Vagina (tissue), 2 donors: Measurements from ENCODE around the gene PKN2. TPM values are rescaled to one million over a fixed set of nuclear protein-coding genes. Genes with fewer than 3 reads are reported as not detected.

ENCODE experiments used
- DNase-seq, 2 donors: peaks; one replicate each; pipeline ENCODE4 v3.0.0-alpha.2; 2017; ENCODE audit errors: extremely low spot score in 2 of 2
- H3K27ac ChIP-seq: fragments of 200-600 bp; sonication (generic); one replicate; pipeline ENCODE4 v1.5.1; 2019
- H3K27me3 ChIP-seq: fragments of 200-600 bp; sonication (generic); one replicate; pipeline ENCODE4 v1.5.1; 2019
- H3K36me3 ChIP-seq, 2 donors: fragments of 200-600 bp; sonication (generic); one replicate each; pipeline ENCODE4 v1.5.1; 2017 to 2019
- H3K4me1 ChIP-seq: fragments of 200-600 bp; sonication (generic); one replicate; pipeline ENCODE4 v1.5.1; 2019
- H3K4me3 ChIP-seq, 2 donors: fragments of 200-600 bp; sonication (generic); 1 replicate in 1 of 2; 2 replicates in 1 of 2; pipeline ENCODE4 v1.5.1; 2016 to 2019
- H3K9me3 ChIP-seq: fragments of 200-600 bp; sonication (generic); one replicate; pipeline ENCODE4 v1.5.1; 2019
- CTCF ChIP-seq, 3 experiments: fragments of 450-650 bp in 2 of 3; fragments of 200-600 bp in 1 of 3; sonication (generic) in 1 of 3; IDR thresholded peaks; one replicate each; pipeline ENCODE4 v1.5.1; 2017 to 2019; ENCODE audit warnings: antibody characterized with exemption in 3 of 3, mild to moderate bottlenecking in 2 of 3, moderate library complexity in 2 of 3
- POLR2A ChIP-seq, 2 donors: fragments of 450-650 bp; IDR thresholded peaks; one replicate each; pipeline ENCODE4 v1.6.1; 2017; ENCODE audit warnings: antibody characterized with exemption in 2 of 2, mild to moderate bottlenecking in 2 of 2, moderate library complexity in 2 of 2
- POLR2AphosphoS5 ChIP-seq, 2 donors: sonication (generic); formaldehyde crosslinking; IDR thresholded peaks; one replicate each; pipeline ENCODE4 v1.9.0; 2017; ENCODE audit warnings: antibody characterized with exemption in 2 of 2, mild to moderate bottlenecking in 2 of 2, low read depth in 1 of 2; ENCODE audit not compliant: insufficient read depth in 1 of 2
- intact Hi-C: fragments of 100-400 bp; cut with DNase I; formaldehyde crosslinking; loops from one replicate; pipeline ENCODE4 v1.15.1; 2023
- total RNA-seq: library from RNA; depleted of rRNA; stranded (reverse); fragments of >200 nt; gene quantifications from one replicate; pipeline ENCODE4 v1.2.3, GENCODE V29; 2016

PKN2 gene
- total RNA-seq, 1 donor from 2014 or later, result 38.3 TPM

GRCh38 chr1:88768816-88769215, 84.7 kb downstream of the PKN2 start:
- no peak overlapping the region for H3K4me3 ChIP-seq
- H3K4me1 ChIP-seq, result peaks cover 10% of the 10 kb centered on the region
- no peaks in the 10 kb centered on the region for H3K9me3 ChIP-seq
- H3K27ac ChIP-seq, result no peak overlapping the region
- peaks cover 0 to 9% of the 10 kb centered on the region in 2 donors for H3K36me3 ChIP-seq
- intact Hi-C loops, result no loop called here
- no peak for TF ChIP-seq CTCF (IDR thresholded peaks at IDR 0.05)
- H3K27me3 ChIP-seq, result no peaks in the 10 kb centered on the region
- no peak for DNase-seq

GRCh38 chr1:88773540-88774150, 89.6 kb downstream of the PKN2 start:
- Histone ChIP-seq H3K9me3 (no peaks in the 10 kb centered on the region), H3K27me3 (no peaks in the 10 kb centered on the region), H3K27ac (no peak overlapping the region), H3K4me1 (peaks cover 6% of the 10 kb centered on the region), H3K4me3 (no peak overlapping the region), H3K36me3 (peaks cover 0 to 23% of the 10 kb centered on the region in 2 donors)
- TF ChIP-seq POLR2A (IDR thresholded peaks at IDR 0.05) (no peak), CTCF (IDR thresholded peaks at IDR 0.05) (no peak), POLR2AphosphoS5 (IDR thresholded peaks at IDR 0.05; ENCODE audit: insufficient read depth in 1 of 2, low read depth in 1 of 2) (no peak)
- intact Hi-C loops, result no loop called here
- no peak for DNase-seq

GRCh38 chr1:88774151-88774556, 90.1 kb downstream of the PKN2 start:
- Histone ChIP-seq H3K4me3 (no peak overlapping the region), H3K27me3 (no peaks in the 10 kb centered on the region), H3K36me3 (peaks cover 0 to 25% of the 10 kb centered on the region in 2 donors), H3K27ac (no peak overlapping the region), H3K4me1 (peaks cover under 1% of the 10 kb centered on the region), H3K9me3 (no peaks in the 10 kb centered on the region)
- DNase-seq, result no peak
- TF ChIP-seq POLR2AphosphoS5 (IDR thresholded peaks at IDR 0.05; ENCODE audit: insufficient read depth in 1 of 2, low read depth in 1 of 2), result no peak
- no peak for TF ChIP-seq CTCF (IDR thresholded peaks at IDR 0.05)
- no peak for TF ChIP-seq POLR2A (IDR thresholded peaks at IDR 0.05)
- intact Hi-C loops, result no loop called here

- no peaks in the 10 kb centered on the region for H3K4me1 ChIP-seq
- H3K36me3 ChIP-seq, result peaks cover 0 to 16% of the 10 kb centered on the region in 2 donors
- intact Hi-C loops, result no loop called here
- H3K4me3 ChIP-seq, result no peak overlapping the region
- H3K9me3 ChIP-seq, result no peaks in the 10 kb centered on the region
- no peak for TF ChIP-seq CTCF (IDR thresholded peaks at IDR 0.05)
- DNase-seq, result no peak
- H3K27me3 ChIP-seq, result no peaks in the 10 kb centered on the region
- no peak overlapping the region for H3K27ac ChIP-seq
Observed at GRCh38 chr1:88777604-88778149, 93.6 kb downstream of the PKN2 start.

- no peak for DNase-seq
- intact Hi-C loops, result no loop called here
- H3K9me3 ChIP-seq, result no peaks in the 10 kb centered on the region
- no peak overlapping the region for H3K27ac ChIP-seq
- peaks cover 0 to 20% of the 10 kb centered on the region in 2 donors for H3K36me3 ChIP-seq
- no peaks in the 10 kb centered on the region for H3K27me3 ChIP-seq
- H3K4me3 ChIP-seq, result no peak overlapping the region
- TF ChIP-seq POLR2A (IDR thresholded peaks at IDR 0.05), result no peak
- TF ChIP-seq CTCF (IDR thresholded peaks at IDR 0.05), result no peak
- no peak for TF ChIP-seq POLR2AphosphoS5 (IDR thresholded peaks at IDR 0.05; ENCODE audit: insufficient read depth in 1 of 2, low read depth in 1 of 2)
- no peaks in the 10 kb centered on the region for H3K4me1 ChIP-seq
Observed at GRCh38 chr1:88779880-88780279, 95.8 kb downstream of the PKN2 start.
